Neural crest cell (in vitro differentiated cells): Measurements from ENCODE around the gene USP49. TPM values are rescaled to one million over a fixed set of nuclear protein-coding genes. Genes with fewer than 3 reads are reported as not detected.

ENCODE experiments used
- DNase-seq: peaks from one replicate; pipeline ENCODE4 v3.0.0; 2021; ENCODE audit warnings: low read depth, mixed read lengths, low spot score
- H3K27ac Mint-ChIP-seq: one replicate; pipeline ENCODE4 v1.8.0; 2021; ENCODE audit warnings: mild to moderate bottlenecking, mixed read lengths; ENCODE audit not compliant: unreplicated experiment
- H3K27me3 Mint-ChIP-seq: 2 replicates; pipeline ENCODE4 v1.8.0; 2021; ENCODE audit warnings: low read depth, mild to moderate bottlenecking, mixed read lengths
- H3K36me3 Mint-ChIP-seq: 2 replicates; pipeline ENCODE4 v1.8.0; 2021; ENCODE audit warnings: low read depth, mild to moderate bottlenecking, mixed read lengths
- H3K4me1 Mint-ChIP-seq: 2 replicates; pipeline ENCODE4 v1.8.0; 2021; ENCODE audit warnings: mixed read lengths
- H3K4me3 Mint-ChIP-seq: one replicate; pipeline ENCODE4 v1.8.0; 2021; ENCODE audit warnings: mild to moderate bottlenecking, mixed read lengths
- H3K9me3 Mint-ChIP-seq: 2 replicates; pipeline ENCODE4 v1.8.0; 2021; ENCODE audit warnings: mixed read lengths
- total RNA-seq: library from RNA; stranded (reverse); gene quantifications from 2 replicates; pipeline ENCODE4 v1.2.1, GENCODE V29; 2021
- TF ChIP-seq, protein P1 (sequence below): fragments of 200-600 bp; sonication (generic); conservative IDR thresholded peaks from 2 replicates; pipeline ENCODE4 v1.5.0; 2021; ENCODE audit warnings: antibody characterized with exemption, mild to moderate bottlenecking

The USP49 gene
- total RNA-seq, 1 donor from 2014 or later = 25.1 TPM

DNA sequence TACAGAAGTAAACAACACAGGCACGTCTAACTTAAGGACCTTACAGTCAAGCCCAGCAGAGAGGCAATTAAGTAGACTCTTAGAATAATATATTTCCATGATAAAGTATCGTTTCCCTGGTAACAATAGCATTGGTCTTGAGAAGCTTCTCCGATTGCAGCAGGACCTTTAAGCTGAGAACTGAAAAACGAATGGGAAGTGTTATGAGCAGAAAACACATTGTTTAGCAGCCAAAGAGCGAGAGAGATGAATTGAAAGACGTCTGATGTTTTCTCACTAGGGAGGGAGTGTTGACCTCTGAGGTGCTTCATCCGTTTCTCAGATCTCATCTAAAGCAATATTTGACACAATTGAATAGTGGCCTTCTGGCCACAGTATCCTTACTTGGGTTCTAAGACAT is 27.0 kb upstream of the USP49 start:
- H3K36me3 Mint-ChIP-seq = peaks cover 8% of the 10 kb centered on the region

DNA sequence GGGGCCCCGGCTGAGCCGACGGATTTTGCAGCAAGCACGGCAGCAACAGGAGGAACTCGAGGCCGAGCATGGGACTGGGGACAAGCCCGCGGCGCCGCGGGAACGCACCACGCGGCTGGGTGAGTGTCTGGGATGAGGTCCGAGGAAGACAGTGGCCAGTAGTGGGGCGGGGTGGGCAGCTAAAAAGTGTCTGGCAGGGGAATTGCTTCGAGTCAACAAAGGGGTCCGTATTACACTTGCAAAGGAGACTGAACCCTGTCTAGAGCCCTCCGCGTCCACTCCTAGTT is 26.5 kb upstream of the USP49 start:
- H3K27ac Mint-ChIP-seq = peak overlapping the region; percentile 100
- no peak for DNase-seq
- peak overlapping the region; percentile 99 for H3K4me3 Mint-ChIP-seq
- H3K27me3 Mint-ChIP-seq = no peaks in the 10 kb centered on the region
- H3K36me3 Mint-ChIP-seq = peaks cover 8% of the 10 kb centered on the region
- no peaks in the 10 kb centered on the region for H3K9me3 Mint-ChIP-seq
- TF ChIP-seq, protein P1, sequence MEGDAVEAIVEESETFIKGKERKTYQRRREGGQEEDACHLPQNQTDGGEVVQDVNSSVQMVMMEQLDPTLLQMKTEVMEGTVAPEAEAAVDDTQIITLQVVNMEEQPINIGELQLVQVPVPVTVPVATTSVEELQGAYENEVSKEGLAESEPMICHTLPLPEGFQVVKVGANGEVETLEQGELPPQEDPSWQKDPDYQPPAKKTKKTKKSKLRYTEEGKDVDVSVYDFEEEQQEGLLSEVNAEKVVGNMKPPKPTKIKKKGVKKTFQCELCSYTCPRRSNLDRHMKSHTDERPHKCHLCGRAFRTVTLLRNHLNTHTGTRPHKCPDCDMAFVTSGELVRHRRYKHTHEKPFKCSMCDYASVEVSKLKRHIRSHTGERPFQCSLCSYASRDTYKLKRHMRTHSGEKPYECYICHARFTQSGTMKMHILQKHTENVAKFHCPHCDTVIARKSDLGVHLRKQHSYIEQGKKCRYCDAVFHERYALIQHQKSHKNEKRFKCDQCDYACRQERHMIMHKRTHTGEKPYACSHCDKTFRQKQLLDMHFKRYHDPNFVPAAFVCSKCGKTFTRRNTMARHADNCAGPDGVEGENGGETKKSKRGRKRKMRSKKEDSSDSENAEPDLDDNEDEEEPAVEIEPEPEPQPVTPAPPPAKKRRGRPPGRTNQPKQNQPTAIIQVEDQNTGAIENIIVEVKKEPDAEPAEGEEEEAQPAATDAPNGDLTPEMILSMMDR = no peak
- H3K4me1 Mint-ChIP-seq = peaks cover 44% of the 10 kb centered on the region

More for the DNA sequence above, 27.0 kb upstream of the USP49 start:
- no peaks in the 10 kb centered on the region for H3K27me3 Mint-ChIP-seq
- peaks cover 44% of the 10 kb centered on the region for H3K4me1 Mint-ChIP-seq
- DNase-seq = no peak
- TF ChIP-seq, protein P1 = no peak
- H3K27ac Mint-ChIP-seq = peak overlapping the region; percentile 100
- peak overlapping the region; percentile 99 for H3K4me3 Mint-ChIP-seq
- H3K9me3 Mint-ChIP-seq = no peaks in the 10 kb centered on the region

DNA sequence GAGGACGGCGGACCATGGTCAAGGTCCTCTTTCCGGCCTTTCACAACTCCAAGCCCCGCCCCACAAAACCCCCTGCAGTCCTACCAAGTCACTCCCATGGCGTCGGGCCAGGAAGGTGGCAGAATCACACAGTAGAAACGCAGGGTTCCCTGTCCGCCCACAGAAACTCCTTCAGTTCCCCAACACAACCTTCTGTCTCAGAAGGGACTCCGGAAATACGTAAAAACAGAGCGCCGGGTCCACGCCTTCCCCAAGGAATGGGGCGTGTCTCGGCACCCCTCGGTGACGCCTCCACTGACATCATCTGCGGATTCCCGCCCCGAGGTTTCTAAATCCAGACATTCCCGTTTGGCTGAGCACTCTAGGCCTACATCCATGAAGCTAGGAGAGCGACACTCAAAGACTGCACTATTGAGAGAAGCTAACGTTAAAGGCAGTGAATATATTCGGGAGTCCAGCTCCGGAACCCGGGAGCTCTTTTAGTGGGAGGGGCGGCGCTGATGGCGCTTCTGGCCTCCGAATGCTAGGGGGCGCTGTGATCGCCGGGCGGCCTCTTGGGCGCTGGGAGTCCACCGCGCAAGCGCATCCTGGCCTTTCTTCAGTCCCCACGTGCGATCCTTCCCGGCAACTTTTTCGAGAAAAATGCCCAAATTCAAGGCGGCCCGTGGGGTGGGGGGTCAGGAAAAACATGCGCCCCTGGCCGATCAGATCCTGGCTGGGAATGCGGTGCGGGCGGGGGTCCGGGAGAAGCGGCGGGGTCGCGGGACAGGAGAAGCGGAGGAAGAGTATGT is 25.9 kb upstream of the USP49 start, which contains the start of the genes BYSL and MED20:
Gene BYSL (plus strand): TSS at position 579 of the 791 bp plus-strand sequence. CDS start 64 bp downstream, at position 643.
Gene MED20 (minus strand): TSS at position 219 of the 791 bp plus-strand sequence. CDS start 121 bp downstream, at position 98.
- Mint-ChIP-seq H3K4me3 (peak within 1 kb of the TSS; percentile 99), H3K9me3 (no peaks in the 10 kb centered on the region), H3K27me3 (no peaks in the 10 kb centered on the region), H3K4me1 (peaks cover 44% of the 10 kb centered on the region), H3K36me3 (peaks cover 8% of the 10 kb centered on the region), H3K27ac (peak within 1 kb of the TSS; percentile 100)
- TF ChIP-seq, protein P1 = peak; percentile 100
- DNase-seq = peak; percentile 95

DNA sequence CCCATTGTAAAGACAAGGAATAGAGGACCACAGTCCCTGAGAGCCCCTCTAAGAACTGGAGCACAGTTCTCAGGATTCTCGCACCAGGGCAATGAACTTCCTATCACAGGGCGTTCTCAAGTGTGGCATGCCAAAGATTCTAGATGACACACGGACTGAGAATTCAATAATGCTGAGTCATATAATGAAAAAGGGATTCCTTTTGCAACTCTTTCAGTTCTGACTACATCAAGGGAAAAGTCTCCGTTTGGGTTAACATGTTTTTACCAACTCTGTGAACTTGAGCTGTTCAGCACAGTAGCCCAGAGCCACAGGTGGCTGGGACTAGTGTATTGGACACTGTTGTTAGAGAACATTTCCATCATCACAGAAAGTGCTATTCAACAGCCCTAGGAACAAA is 22.4 kb upstream of the USP49 start:
- H3K27me3 Mint-ChIP-seq = no peaks in the 10 kb centered on the region
- H3K4me3 Mint-ChIP-seq = peak overlapping the region; percentile 47
- H3K4me1 Mint-ChIP-seq = peaks cover 21% of the 10 kb centered on the region
- no peaks in the 10 kb centered on the region for H3K36me3 Mint-ChIP-seq
- TF ChIP-seq, protein P1 = no peak
- no peak for DNase-seq
- H3K27ac Mint-ChIP-seq = no peak overlapping the region
- H3K9me3 Mint-ChIP-seq = no peaks in the 10 kb centered on the region

DNA sequence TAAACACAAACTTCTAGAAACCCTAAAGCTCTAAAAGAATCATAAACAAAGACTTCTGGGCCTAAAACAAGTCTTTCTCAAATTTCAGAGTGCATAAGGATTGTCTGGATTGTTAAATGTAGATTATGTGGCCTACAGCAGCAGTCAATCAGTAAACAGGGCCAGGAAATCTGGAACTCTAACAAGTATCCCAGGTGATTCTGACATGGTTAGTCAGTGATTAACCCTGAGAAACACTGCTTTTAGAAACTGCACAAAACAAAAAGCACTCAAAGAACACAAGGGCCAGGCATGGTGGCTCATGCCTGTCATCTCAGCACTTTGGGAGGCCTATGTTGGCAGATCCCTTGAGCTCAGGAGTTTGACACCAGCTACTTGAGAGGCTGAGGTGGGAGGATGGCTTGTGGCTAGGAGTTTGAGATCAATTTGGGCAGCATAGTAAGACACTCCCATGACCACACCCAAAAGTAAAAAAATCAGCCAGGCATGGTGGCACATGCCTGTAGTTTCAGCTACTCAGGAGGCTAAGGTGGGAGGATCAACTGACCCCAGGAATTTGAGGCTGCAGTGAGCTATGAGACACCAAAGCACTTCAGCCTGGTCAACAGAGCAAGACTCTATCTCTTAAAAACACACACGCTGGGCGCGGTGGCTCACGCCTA is 19.8 kb upstream of the USP49 start:
- Mint-ChIP-seq H3K36me3 (no peaks in the 10 kb centered on the region), H3K4me3 (no peak overlapping the region), H3K4me1 (peaks cover 4% of the 10 kb centered on the region), H3K9me3 (no peaks in the 10 kb centered on the region), H3K27me3 (no peaks in the 10 kb centered on the region), H3K27ac (no peak overlapping the region)
- no peak for DNase-seq
- TF ChIP-seq, protein P1 = no peak
